Lower leg skin (tissue), 3 donors: ENCODE measurements around the gene MIF.

Experiments used
- POLR2A ChIP-seq, 2 donors: fragments of 450-650 bp; IDR thresholded peaks; one replicate each; pipeline ENCODE4 v1.6.1; 2016 to 2017; ENCODE audit warnings: antibody characterized with exemption in 2 of 2, mild to moderate bottlenecking in 1 of 2, moderate library complexity in 1 of 2
- TF ChIP-seq, protein P1 (sequence below), 3 donors: fragments of 450-650 bp; IDR thresholded peaks; one replicate each; pipeline ENCODE4 v1.5.1; 2016; ENCODE audit warnings: antibody characterized with exemption in 3 of 3, mild to moderate bottlenecking in 3 of 3, moderate library complexity in 2 of 3

DNA sequence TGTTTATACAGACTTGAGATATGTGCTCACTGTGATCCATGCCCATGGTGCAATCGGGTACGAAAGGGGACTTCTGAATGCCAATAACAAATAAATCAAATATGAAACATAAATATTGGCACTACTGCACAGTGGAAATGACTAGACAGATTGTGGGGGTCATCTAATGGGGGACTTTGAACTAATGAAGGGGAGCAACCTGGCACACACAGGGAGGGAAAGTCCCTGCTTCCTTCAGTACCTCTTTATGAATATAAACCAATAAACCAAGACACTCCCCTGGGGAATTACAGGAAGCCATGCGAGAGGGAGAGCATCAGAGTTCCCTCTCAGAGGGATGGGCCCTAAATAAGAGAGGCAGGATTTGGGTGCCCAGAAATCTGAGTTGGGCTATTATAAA, 21.1 kb downstream of the MIF start:
- TF ChIP-seq, protein P1, sequence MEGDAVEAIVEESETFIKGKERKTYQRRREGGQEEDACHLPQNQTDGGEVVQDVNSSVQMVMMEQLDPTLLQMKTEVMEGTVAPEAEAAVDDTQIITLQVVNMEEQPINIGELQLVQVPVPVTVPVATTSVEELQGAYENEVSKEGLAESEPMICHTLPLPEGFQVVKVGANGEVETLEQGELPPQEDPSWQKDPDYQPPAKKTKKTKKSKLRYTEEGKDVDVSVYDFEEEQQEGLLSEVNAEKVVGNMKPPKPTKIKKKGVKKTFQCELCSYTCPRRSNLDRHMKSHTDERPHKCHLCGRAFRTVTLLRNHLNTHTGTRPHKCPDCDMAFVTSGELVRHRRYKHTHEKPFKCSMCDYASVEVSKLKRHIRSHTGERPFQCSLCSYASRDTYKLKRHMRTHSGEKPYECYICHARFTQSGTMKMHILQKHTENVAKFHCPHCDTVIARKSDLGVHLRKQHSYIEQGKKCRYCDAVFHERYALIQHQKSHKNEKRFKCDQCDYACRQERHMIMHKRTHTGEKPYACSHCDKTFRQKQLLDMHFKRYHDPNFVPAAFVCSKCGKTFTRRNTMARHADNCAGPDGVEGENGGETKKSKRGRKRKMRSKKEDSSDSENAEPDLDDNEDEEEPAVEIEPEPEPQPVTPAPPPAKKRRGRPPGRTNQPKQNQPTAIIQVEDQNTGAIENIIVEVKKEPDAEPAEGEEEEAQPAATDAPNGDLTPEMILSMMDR (IDR thresholded peaks at IDR 0.05) = no peak
- no peak for TF ChIP-seq POLR2A (IDR thresholded peaks at IDR 0.05)
